Activated T-helper 1 cell treated with anti-CD3 and anti-CD28 coated beads, Interleukin-2, amount 50 U/mL, for 16 hours (primary cell): ENCODE measurements around the gene IVNS1ABP.
"Not testable (repeated sequence)": the region's sequence is repeated elsewhere in the genome, so short reads cannot be mapped to it uniquely, and the experiment has no call there.

Experiments
- DNase-seq, 2 donors: peaks; one replicate each; pipeline ENCODE4 v3.0.0-alpha.2; 2020; ENCODE audit warnings: low read depth in 1 of 2, low spot score in 1 of 2

IVNS1ABP gene

GRCh38 chr1:185257116-185257949 lies 59.7 kb downstream of the IVNS1ABP start:
- not testable (repeated sequence) for DNase-seq

- not testable (repeated sequence) for DNase-seq
Observed at GRCh38 chr1:185255595-185255994, 61.4 kb downstream of the IVNS1ABP start.

GRCh38 chr1:185252404-185252803 lies 64.6 kb downstream of the IVNS1ABP start:
- not testable (repeated sequence) for DNase-seq

- not testable (repeated sequence) for DNase-seq
Observed at GRCh38 chr1:185251928-185252327, 65.1 kb downstream of the IVNS1ABP start.

GRCh38 chr1:185250063-185250462 lies 67.0 kb downstream of the IVNS1ABP start:
- no peak for DNase-seq

GRCh38 chr1:185249563-185249962 lies 67.5 kb downstream of the IVNS1ABP start:
- no peak for DNase-seq
